Endothelial cell (in vitro differentiated cells): ENCODE results near the gene ARHGEF6. TPM values are rescaled to one million over a fixed set of nuclear protein-coding genes. Genes with fewer than 3 reads are reported as not detected.

ENCODE experiments used
- DNase-seq: peaks from one replicate; pipeline ENCODE4 v3.0.0; 2021; ENCODE audit warnings: low spot score
- H3K27ac Mint-ChIP-seq: one replicate; pipeline ENCODE4 v1.8.0; 2021; ENCODE audit warnings: mixed read lengths, inconsistent platforms; ENCODE audit not compliant: unreplicated experiment
- H3K27me3 Mint-ChIP-seq: one replicate; pipeline ENCODE4 v1.8.0; 2021; ENCODE audit warnings: mild to moderate bottlenecking, moderate library complexity, mixed read lengths, inconsistent platforms; ENCODE audit not compliant: unreplicated experiment
- H3K36me3 Mint-ChIP-seq: one replicate; pipeline ENCODE4 v1.8.0; 2021; ENCODE audit warnings: mild to moderate bottlenecking, low read depth, mixed read lengths, inconsistent platforms; ENCODE audit not compliant: unreplicated experiment
- H3K4me1 Mint-ChIP-seq: one replicate; pipeline ENCODE4 v1.8.0; 2021; ENCODE audit warnings: mild to moderate bottlenecking, mixed read lengths, inconsistent platforms; ENCODE audit not compliant: unreplicated experiment
- H3K4me3 Mint-ChIP-seq: one replicate; pipeline ENCODE4 v1.8.0; 2021; ENCODE audit warnings: mild to moderate bottlenecking, mixed read lengths, inconsistent platforms; ENCODE audit not compliant: unreplicated experiment
- H3K9me3 Mint-ChIP-seq: one replicate; pipeline ENCODE4 v1.8.0; 2021; ENCODE audit warnings: mixed read lengths, inconsistent platforms; ENCODE audit not compliant: unreplicated experiment
- long read RNA-seq: library from polyadenylated mRNA; unstranded; transcript quantifications from one replicate; pipeline ENCODE4 v2.0.0, GENCODE V29; 2020; ENCODE audit not compliant: unreplicated experiment
- total RNA-seq: library from RNA; stranded (reverse); fragmentation: NEBNext Ultra II Directional; extraction: Animal tissue kit (Norgen Biotek cat#: 25700); gene quantifications from one replicate; pipeline ENCODE4 v1.2.1, GENCODE V29; 2021; ENCODE audit not compliant: unreplicated experiment
- TF ChIP-seq, protein P1 (sequence below): fragments of 200-600 bp; sonication (generic); IDR thresholded peaks from one replicate; pipeline ENCODE4 v1.5.0; 2021; ENCODE audit warnings: antibody characterized with exemption; ENCODE audit not compliant: unreplicated experiment

The ARHGEF6 gene, protein sequence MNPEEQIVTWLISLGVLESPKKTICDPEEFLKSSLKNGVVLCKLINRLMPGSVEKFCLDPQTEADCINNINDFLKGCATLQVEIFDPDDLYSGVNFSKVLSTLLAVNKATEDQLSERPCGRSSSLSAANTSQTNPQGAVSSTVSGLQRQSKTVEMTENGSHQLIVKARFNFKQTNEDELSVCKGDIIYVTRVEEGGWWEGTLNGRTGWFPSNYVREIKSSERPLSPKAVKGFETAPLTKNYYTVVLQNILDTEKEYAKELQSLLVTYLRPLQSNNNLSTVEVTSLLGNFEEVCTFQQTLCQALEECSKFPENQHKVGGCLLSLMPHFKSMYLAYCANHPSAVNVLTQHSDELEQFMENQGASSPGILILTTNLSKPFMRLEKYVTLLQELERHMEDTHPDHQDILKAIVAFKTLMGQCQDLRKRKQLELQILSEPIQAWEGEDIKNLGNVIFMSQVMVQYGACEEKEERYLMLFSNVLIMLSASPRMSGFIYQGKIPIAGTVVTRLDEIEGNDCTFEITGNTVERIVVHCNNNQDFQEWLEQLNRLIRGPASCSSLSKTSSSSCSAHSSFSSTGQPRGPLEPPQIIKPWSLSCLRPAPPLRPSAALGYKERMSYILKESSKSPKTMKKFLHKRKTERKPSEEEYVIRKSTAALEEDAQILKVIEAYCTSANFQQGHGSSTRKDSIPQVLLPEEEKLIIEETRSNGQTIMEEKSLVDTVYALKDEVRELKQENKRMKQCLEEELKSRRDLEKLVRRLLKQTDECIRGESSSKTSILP
- 18.8 TPM for total RNA-seq
- long read RNA-seq, partial matches to known transcripts, result 1 of 2 reads
- long read RNA-seq, other reads (novel, unspliced or antisense), result 1 of 2 reads

DNA sequence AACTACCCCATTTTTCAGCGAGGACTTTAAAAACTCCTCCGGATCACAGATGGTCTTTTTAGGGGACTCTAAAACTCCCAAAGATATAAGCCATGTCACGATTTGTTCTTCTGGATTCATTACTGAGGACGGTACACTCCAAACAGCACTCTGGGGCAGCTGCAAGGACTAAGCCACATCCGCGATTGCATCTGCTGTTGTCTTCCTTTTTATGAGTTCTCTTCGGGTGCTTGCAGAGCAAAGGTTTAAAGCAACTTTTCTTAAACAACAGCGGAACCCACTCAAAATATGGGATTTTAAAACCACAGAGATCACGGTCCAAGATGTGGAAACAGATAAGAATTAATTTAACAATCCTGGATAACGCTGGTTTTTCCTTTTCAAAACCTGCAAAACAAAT is at the start of gene ARHGEF6:
ARHGEF6 (minus strand) TSS at position 170 of the 400 bp plus-strand sequence; CDS start at position 120, 50 bp downstream.
- Mint-ChIP-seq H3K27me3 (no peaks in the 10 kb centered on the region), H3K36me3 (no peaks in the 10 kb centered on the region), H3K4me1 (peaks cover 36% of the 10 kb centered on the region), H3K4me3 (no peak within 1 kb of the TSS), H3K27ac (peak within 1 kb of the TSS; percentile 81), H3K9me3 (no peaks in the 10 kb centered on the region)
- TF ChIP-seq, protein P1, sequence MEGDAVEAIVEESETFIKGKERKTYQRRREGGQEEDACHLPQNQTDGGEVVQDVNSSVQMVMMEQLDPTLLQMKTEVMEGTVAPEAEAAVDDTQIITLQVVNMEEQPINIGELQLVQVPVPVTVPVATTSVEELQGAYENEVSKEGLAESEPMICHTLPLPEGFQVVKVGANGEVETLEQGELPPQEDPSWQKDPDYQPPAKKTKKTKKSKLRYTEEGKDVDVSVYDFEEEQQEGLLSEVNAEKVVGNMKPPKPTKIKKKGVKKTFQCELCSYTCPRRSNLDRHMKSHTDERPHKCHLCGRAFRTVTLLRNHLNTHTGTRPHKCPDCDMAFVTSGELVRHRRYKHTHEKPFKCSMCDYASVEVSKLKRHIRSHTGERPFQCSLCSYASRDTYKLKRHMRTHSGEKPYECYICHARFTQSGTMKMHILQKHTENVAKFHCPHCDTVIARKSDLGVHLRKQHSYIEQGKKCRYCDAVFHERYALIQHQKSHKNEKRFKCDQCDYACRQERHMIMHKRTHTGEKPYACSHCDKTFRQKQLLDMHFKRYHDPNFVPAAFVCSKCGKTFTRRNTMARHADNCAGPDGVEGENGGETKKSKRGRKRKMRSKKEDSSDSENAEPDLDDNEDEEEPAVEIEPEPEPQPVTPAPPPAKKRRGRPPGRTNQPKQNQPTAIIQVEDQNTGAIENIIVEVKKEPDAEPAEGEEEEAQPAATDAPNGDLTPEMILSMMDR, result no peak
- DNase-seq, result no peak

DNA sequence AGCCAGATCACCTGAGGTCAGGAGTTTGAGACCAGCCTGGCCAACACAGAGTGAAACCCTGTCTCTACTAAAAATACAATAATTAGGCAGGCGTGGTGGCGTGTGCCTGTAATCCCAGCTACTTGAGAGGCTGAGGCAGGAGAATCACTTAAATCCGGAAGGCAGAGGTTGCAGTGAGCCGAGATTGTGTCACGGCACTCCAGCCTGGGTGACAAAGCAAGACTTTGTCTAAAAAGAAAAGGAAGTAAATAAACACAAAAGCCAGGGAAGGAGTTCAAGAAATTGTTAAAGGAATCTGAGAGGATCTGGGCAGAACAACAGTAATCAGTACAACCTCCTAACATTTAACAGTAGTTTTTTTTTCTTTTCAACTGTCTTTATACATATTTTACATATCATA is 48.7 kb upstream of the ARHGEF6 start:
- Mint-ChIP-seq H3K27me3 (no peaks in the 10 kb centered on the region), H3K27ac (peak overlapping the region; percentile 61), H3K36me3 (peaks cover 4% of the 10 kb centered on the region), H3K9me3 (no peaks in the 10 kb centered on the region), H3K4me3 (no peak overlapping the region), H3K4me1 (peaks cover 6% of the 10 kb centered on the region)
- no peak for DNase-seq
- TF ChIP-seq, protein P1, result no peak

DNA sequence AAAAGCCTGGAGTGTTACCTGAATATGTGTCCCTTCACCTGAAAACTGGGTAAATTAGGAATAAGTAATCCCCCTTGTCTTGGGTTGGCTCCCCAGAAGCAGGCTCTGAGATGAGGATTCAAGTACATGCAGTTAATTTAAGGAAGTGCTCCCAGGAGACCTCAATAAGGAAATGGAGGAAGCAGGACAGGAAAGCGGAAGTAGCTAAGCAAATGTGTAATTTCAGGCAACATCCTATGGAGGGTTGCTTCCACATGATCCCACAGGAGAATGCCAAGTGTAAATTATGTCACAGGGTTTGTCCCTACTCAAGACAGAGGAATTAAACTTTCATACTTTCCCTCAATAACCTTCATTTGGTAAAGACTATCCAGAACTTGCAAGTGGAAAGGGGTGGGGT is 48.1 kb upstream of the ARHGEF6 start:
- Mint-ChIP-seq H3K27ac (peak overlapping the region; percentile 37), H3K27me3 (no peaks in the 10 kb centered on the region), H3K4me3 (no peak overlapping the region), H3K4me1 (peaks cover 6% of the 10 kb centered on the region), H3K9me3 (no peaks in the 10 kb centered on the region), H3K36me3 (peaks cover 4% of the 10 kb centered on the region)
- TF ChIP-seq, protein P1, result no peak
- DNase-seq, result peak; percentile 2

DNA sequence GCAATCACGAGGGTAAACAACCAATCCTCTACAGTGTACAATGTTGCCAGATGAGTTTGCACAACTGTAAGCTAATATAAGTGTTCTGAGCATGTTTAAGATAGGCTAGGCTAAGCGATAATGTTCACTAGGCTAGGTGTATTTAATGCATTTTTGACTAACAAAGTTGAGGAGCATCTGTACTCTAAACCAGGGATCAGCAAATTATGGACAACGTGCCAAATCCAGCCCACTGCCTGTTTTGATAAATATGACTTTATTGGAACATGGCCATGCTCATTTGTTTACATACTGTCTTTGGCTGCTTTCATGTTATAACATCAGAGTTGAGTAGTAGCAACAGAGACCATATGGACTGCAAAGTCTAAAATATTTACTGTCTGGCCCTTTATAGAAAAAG is 46.3 kb upstream of the ARHGEF6 start:
- no peak for DNase-seq
- no peak overlapping the region for H3K27ac Mint-ChIP-seq
- H3K9me3 Mint-ChIP-seq, result no peaks in the 10 kb centered on the region
- peaks cover 6% of the 10 kb centered on the region for H3K4me1 Mint-ChIP-seq
- H3K27me3 Mint-ChIP-seq, result no peaks in the 10 kb centered on the region
- peaks cover 4% of the 10 kb centered on the region for H3K36me3 Mint-ChIP-seq
- TF ChIP-seq, protein P1, result no peak
- H3K4me3 Mint-ChIP-seq, result no peak overlapping the region
